Effector memory CD4-positive, alpha-beta T cell (primary cell): ENCODE results near the gene FAM81B.

Experiments used
- DNase-seq, 3 donors: peaks; one replicate each; pipeline ENCODE4 v3.0.0-alpha.2; 2020
- H3K27ac ChIP-seq: 2 replicates; pipeline ENCODE4 v1.7.0; 2013; ENCODE audit warnings: mild to moderate bottlenecking, low read length, moderate library complexity; ENCODE audit not compliant: insufficient read depth, poor library complexity, severe bottlenecking
- H3K27me3 ChIP-seq: replicated peaks from 2 replicates; pipeline ENCODE4 v1.7.0; 2013; ENCODE audit warnings: mild to moderate bottlenecking, low read length; ENCODE audit not compliant: insufficient read depth, control insufficient read depth, poor library complexity, severe bottlenecking
- H3K36me3 ChIP-seq: 2 replicates; pipeline ENCODE4 v1.7.0; 2013; ENCODE audit warnings: mild to moderate bottlenecking, low read length, moderate library complexity; ENCODE audit not compliant: control insufficient read depth, insufficient read depth
- H3K4me1 ChIP-seq: 2 replicates; pipeline ENCODE4 v1.7.0; 2013; ENCODE audit warnings: low read length, mild to moderate bottlenecking; ENCODE audit not compliant: control insufficient read depth, insufficient read depth, poor library complexity, severe bottlenecking
- H3K4me3 ChIP-seq: 2 replicates; pipeline ENCODE4 v1.7.0; 2013; ENCODE audit warnings: low read length, low read depth, mild to moderate bottlenecking; ENCODE audit not compliant: insufficient read depth, poor library complexity, severe bottlenecking
- H3K9me3 ChIP-seq: 2 replicates; pipeline ENCODE4 v1.7.0; 2013; ENCODE audit warnings: mild to moderate bottlenecking, low read length, moderate library complexity; ENCODE audit not compliant: control insufficient read depth

FAM81B gene

DNA sequence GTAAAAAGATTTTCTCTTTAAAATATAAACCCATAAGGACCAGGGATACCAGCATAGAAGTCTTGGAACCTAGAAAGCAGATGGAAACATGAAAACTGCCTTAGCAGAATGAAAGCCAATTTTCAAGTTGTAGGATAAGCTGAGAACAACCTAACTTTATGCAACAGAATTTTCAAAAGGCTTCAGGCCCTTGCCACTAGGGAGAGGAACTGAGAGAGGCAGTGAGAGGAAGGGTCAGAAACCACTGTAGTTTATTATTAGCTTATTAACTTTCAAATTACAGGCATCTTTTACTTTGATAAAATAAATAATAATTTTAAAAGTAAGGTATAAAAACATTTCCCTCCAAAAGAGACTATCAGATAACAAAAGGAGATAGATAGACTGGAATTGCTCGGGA lies 33.4 kb downstream of the FAM81B start:
- Histone ChIP-seq H3K9me3 (no peaks in the 10 kb centered on the region), H3K4me3 (no peak overlapping the region), H3K27me3 (no peaks in the 10 kb centered on the region), H3K36me3 (no peaks in the 10 kb centered on the region), H3K4me1 (no peaks in the 10 kb centered on the region), H3K27ac (no peak overlapping the region)
- no peak for DNase-seq

DNA sequence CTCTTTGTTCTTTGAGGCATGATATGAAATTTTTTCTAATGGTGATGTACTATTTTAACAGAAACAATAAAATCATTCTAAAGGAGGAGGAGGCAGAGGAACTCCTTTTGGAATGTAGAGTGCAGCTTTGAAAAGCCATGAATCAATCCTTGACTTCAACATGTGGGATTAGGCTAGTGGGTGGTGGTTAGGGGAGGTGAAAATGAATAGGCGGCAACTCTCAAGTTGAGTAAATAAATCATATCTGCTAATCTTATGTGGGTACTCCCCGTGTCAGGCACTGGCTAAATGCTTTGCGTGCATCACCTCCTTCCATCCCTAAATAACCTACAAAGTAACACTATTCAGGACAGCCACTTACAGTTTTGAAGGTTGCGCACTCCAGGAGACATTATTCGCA lies 35.1 kb downstream of the FAM81B start:
- Histone ChIP-seq H3K36me3 (no peaks in the 10 kb centered on the region), H3K4me3 (no peak overlapping the region), H3K4me1 (no peaks in the 10 kb centered on the region), H3K27me3 (no peaks in the 10 kb centered on the region), H3K27ac (no peak overlapping the region), H3K9me3 (no peaks in the 10 kb centered on the region)
- no peak for DNase-seq

DNA sequence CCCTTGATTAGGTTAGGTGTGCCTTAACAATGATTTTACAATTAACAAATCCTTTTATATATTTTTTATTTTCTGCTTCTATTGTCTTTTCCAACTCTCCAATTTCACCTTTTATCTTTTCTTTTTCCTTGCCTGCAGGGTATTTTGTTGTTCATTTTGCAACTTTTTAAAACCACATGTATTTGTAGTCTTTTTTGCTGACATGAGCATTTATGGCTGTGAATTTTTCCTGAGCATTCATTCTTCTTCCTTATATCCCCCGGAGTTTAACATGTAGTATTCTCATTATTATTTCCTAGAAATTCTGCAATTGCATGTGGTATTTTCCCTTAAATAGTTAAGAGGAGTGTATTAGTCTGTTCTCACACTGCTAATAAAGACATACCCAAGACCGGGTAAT lies 41.6 kb downstream of the FAM81B start:
- H3K36me3 ChIP-seq = no peaks in the 10 kb centered on the region
- no peak overlapping the region for H3K4me3 ChIP-seq
- H3K4me1 ChIP-seq = no peaks in the 10 kb centered on the region
- H3K27me3 ChIP-seq = no peaks in the 10 kb centered on the region
- H3K9me3 ChIP-seq = no peaks in the 10 kb centered on the region
- H3K27ac ChIP-seq = no peak overlapping the region
- no peak for DNase-seq

DNA sequence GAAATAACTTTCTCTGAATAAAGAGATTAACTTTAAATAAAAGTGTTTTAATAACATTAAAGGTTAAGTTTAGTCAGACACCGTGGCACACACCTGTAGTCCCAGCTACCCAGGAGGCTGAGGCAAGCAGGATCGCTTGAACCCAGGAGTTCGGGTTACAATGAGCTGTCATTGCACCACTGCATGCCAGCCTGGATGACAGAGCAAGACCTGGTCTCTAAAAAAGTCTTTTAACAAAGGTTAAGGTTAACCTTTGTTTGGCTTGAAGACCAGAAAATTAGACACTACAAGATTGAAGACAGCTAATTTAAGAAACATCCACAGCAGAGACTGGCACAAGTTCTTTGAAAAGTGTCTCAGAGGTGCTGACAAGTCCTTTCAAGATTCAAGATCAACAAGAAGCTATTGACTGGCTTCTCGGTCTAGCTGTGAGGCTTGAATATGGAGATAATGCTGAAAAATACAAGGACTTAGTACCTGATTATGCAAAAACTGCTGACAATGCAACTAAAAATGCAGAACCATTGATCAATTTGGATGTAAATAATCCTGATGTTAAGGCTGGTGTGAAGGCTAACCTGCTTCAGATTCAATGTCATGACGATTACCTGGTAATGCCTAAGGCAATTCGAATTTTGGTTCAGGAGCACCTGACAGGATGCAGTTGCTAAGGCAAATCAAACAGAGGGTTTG lies 48.8 kb downstream of the FAM81B start:
- Histone ChIP-seq H3K4me3 (no peak overlapping the region), H3K27me3 (no peaks in the 10 kb centered on the region), H3K27ac (no peak overlapping the region), H3K36me3 (no peaks in the 10 kb centered on the region), H3K4me1 (no peaks in the 10 kb centered on the region), H3K9me3 (no peaks in the 10 kb centered on the region)
- no peak for DNase-seq

DNA sequence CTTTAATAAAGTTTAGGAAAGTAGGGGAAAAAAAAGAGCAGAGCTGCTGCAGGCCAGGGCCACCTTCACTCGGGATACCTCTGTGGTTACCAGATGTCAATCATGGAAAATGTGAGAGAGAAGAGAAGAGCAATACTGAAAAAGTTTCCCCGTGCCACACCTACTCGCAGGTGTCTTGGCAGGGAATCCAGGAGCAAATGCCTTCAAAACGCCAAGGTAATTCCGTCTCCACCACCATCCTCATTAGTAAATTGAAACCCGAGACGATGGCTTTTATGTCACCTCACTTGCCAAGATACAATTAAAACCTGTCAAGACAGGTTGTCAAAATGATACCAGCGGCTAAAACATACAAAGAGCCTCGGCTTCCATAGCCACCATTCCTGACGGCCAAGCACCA lies 49.7 kb downstream of the FAM81B start:
- H3K4me3 ChIP-seq = no peak overlapping the region
- no peak for DNase-seq
- no peaks in the 10 kb centered on the region for H3K4me1 ChIP-seq
- no peaks in the 10 kb centered on the region for H3K36me3 ChIP-seq
- no peak overlapping the region for H3K27ac ChIP-seq
- H3K9me3 ChIP-seq = no peaks in the 10 kb centered on the region
- no peaks in the 10 kb centered on the region for H3K27me3 ChIP-seq

DNA sequence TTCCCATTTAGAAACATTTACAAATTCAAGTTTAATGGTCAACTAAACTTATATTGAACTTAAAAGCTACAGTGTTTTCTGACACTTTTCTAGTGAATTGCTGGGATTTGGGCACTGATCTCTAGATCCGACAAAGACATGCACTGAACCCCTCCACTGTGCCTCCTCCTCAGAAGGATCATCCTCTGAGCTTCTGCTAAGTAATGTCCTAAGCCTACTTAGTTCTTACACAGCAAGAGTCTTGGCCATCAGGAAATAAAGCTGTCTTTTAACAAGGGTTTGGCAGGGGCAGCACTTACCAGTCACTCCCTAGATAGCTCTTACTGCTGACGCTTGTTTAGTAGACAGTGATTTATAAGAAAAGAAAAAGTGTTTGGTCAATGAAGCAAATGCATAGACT lies 50.5 kb downstream of the FAM81B start:
- DNase-seq = no peak

DNA sequence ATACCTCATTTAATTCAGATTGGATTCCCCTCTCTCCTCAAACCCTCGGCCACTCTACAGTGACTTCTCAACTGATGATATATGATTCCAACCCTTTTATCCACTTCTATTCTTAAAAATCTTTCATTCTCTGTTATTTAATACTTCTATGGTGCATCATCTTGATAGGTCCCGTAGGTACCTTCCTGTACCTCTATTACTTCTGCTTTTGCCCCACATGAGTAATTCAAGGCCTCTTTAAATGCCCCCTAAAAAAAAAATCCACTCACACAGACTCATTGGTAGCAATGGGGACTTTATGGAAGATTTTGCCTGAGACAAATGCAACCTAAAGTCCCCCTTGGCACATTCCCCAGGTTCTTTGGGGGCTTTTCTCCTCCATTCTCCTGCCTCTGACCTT lies 54.3 kb downstream of the FAM81B start:
- no peaks in the 10 kb centered on the region for H3K4me1 ChIP-seq
- no peaks in the 10 kb centered on the region for H3K9me3 ChIP-seq
- H3K4me3 ChIP-seq = no peak overlapping the region
- no peak overlapping the region for H3K27ac ChIP-seq
- DNase-seq = no peak
- H3K36me3 ChIP-seq = no peaks in the 10 kb centered on the region
- no peaks in the 10 kb centered on the region for H3K27me3 ChIP-seq

More for the DNA sequence above, 50.5 kb downstream of the FAM81B start:
- H3K4me3 ChIP-seq = no peak overlapping the region
- no peak overlapping the region for H3K27ac ChIP-seq
- no peaks in the 10 kb centered on the region for H3K4me1 ChIP-seq
- H3K36me3 ChIP-seq = no peaks in the 10 kb centered on the region
- no peaks in the 10 kb centered on the region for H3K27me3 ChIP-seq
- no peaks in the 10 kb centered on the region for H3K9me3 ChIP-seq

DNA sequence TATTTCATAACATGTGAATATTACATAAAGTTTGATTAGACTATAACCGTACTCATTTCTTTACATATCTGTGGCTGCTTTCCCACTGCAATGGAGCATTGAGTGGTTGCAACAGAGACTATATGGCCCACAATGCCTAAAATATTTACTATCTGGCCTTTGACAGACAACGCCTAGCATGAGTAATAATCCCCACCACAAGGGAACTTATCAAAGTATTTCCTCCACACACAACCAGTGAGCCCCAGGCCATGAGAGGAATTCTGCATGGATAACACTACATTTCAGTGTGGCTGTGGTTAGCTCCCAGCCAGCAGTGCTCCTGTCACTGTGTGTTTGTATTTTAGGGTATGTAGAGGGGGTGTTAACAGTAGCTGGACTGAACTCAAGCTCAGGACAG lies 54.8 kb downstream of the FAM81B start:
- Histone ChIP-seq H3K27ac (no peak overlapping the region), H3K4me1 (no peaks in the 10 kb centered on the region), H3K36me3 (no peaks in the 10 kb centered on the region), H3K9me3 (no peaks in the 10 kb centered on the region), H3K27me3 (no peaks in the 10 kb centered on the region), H3K4me3 (no peak overlapping the region)
- no peak for DNase-seq

DNA sequence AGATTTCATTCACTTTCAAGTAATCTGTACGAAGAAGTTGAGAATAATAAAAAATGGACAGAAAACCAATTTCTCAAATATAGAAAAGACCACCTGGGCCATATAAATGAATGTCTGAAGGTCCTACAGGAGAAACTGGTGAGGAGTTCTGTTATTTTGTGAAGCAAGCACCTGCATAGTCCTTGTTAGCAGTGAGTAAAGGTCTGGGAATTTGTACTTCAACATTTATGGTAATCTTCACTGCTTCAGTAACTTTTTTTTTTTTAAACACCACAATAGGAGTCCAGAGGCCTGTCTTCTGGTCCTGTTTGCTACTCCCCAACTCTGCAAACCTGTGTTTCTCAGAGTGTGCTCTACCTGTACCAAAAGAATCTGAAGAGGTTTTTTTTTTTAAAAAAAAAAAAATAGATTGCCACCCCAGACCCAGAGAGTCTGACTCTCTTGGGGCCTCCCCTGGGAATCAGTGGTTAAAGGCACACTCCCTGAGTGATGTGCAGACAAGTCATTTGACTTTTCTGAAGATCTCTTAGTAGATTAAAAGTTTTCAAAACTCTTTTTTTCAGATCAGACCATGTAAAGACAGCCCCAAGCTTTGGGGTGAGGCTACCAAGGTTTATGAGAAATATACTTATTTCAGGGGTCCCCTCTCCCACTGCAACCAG lies 55.5 kb downstream of the FAM81B start:
- DNase-seq = no peak
- Histone ChIP-seq H3K4me3 (no peak overlapping the region), H3K4me1 (no peaks in the 10 kb centered on the region), H3K27me3 (no peaks in the 10 kb centered on the region), H3K36me3 (no peaks in the 10 kb centered on the region), H3K27ac (no peak overlapping the region), H3K9me3 (no peaks in the 10 kb centered on the region)

DNA sequence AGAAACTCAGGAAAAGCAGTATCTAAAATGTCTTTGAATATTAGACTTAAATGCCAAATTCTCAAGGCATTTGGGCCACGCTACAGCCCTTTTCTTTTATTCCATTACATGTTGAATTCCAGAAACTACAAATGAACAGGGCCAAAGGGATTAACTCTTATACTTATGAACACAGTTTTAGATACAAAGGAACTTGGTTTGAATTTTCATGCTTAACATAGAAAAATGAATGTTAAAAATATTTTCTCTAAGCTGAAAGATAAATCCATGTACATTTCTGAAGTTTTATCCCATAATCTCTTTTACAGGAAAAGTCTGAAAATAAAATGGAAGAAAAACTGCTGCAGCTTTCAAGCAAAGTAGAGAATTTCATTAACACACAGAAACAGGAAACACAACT lies 56.8 kb downstream of the FAM81B start:
- Histone ChIP-seq H3K9me3 (no peaks in the 10 kb centered on the region), H3K4me3 (no peak overlapping the region), H3K4me1 (no peaks in the 10 kb centered on the region), H3K27ac (no peak overlapping the region), H3K27me3 (no peaks in the 10 kb centered on the region), H3K36me3 (no peaks in the 10 kb centered on the region)
- DNase-seq = no peak
